Bronchial epithelial cell (primary cell): ENCODE measurements around the gene MBD5. TPM values are rescaled to one million over a fixed set of nuclear protein-coding genes. Genes with fewer than 3 reads are reported as not detected.

Source experiments
- DNase-seq: peaks from one replicate; pipeline ENCODE4 v3.0.0-alpha.2; 2010; ENCODE audit warnings: low read depth
- FAIRE-seq: peaks from 2 replicates; lab custom pipeline; 2011; peaks lifted over from hg19 to GRCh38; lab: Jason Lieb, UNC
- H3K27me3 ChIP-seq: 2 replicates; pipeline ENCODE4 v1.5.1; 2011; ENCODE audit warnings: low read length; ENCODE audit not compliant: control insufficient read depth, insufficient read depth
- H3K36me3 ChIP-seq: 2 replicates; pipeline ENCODE4 v1.5.1; 2011; ENCODE audit warnings: low read length; ENCODE audit not compliant: control insufficient read depth, insufficient read depth
- H3K4me3 ChIP-seq: 2 replicates; pipeline ENCODE4 v1.5.1; 2011; ENCODE audit warnings: mild to moderate bottlenecking, low read depth, low read length, control low read depth
- CTCF ChIP-seq: IDR thresholded peaks from 2 replicates; pipeline ENCODE4 v1.5.1; 2011; ENCODE audit warnings: mild to moderate bottlenecking, moderate library complexity, low read length, control low read depth, inconsistent platforms; ENCODE audit not compliant: insufficient read depth, severe bottlenecking
- total RNA-seq: library from RNA; depleted of rRNA; stranded (reverse); fragments of >200 nt; gene quantifications from 2 replicates; pipeline ENCODE4 v1.2.1, GENCODE V29; 2014

MBD5 gene
- total RNA-seq, 1 donor from 2014 or later, result 5.3 TPM

- no peaks in the 10 kb centered on the region for H3K36me3 ChIP-seq
- no peak for FAIRE-seq
- no peak for TF ChIP-seq CTCF
- no peaks in the 10 kb centered on the region for H3K27me3 ChIP-seq
- no peak for DNase-seq
- no peak overlapping the region for H3K4me3 ChIP-seq
Observed at GRCh38 chr2:148513427-148513826, 492.5 kb downstream of the MBD5 start.

GRCh38 chr2:148515120-148515519 is 494.2 kb downstream of the MBD5 start:
- no peaks in the 10 kb centered on the region for H3K27me3 ChIP-seq
- DNase-seq (no peak), FAIRE-seq (no peak)
- no peaks in the 10 kb centered on the region for H3K36me3 ChIP-seq
- no peak for TF ChIP-seq CTCF
- no peak overlapping the region for H3K4me3 ChIP-seq

- no peak for FAIRE-seq
- DNase-seq, result no peak
- Histone ChIP-seq H3K27me3 (no peaks in the 10 kb centered on the region), H3K4me3 (no peak overlapping the region), H3K36me3 (no peaks in the 10 kb centered on the region)
- TF ChIP-seq CTCF, result no peak
Observed at GRCh38 chr2:148515976-148516375, 495.1 kb downstream of the MBD5 start.

- Histone ChIP-seq H3K27me3 (no peaks in the 10 kb centered on the region), H3K4me3 (no peak overlapping the region), H3K36me3 (no peaks in the 10 kb centered on the region)
- no peak for TF ChIP-seq CTCF
- no peak for DNase-seq
- no peak for FAIRE-seq
Observed at GRCh38 chr2:148517296-148517695, 496.4 kb downstream of the MBD5 start.

- no peak for DNase-seq
- peak; percentile 23 for FAIRE-seq
- Histone ChIP-seq H3K4me3 (no peak overlapping the region), H3K36me3 (no peaks in the 10 kb centered on the region), H3K27me3 (no peaks in the 10 kb centered on the region)
- no peak for TF ChIP-seq CTCF
Observed at GRCh38 chr2:148517822-148518221, 496.9 kb downstream of the MBD5 start.

- H3K27me3 ChIP-seq, result no peaks in the 10 kb centered on the region
- H3K36me3 ChIP-seq, result no peaks in the 10 kb centered on the region
- no peak overlapping the region for H3K4me3 ChIP-seq
- DNase-seq, result no peak
- FAIRE-seq, result no peak
- no peak for TF ChIP-seq CTCF
Observed at GRCh38 chr2:148519013-148519412, 498.1 kb downstream of the MBD5 start.
